WTC11 (cell line): ENCODE data around the gene PPP1R3F. TPM values are rescaled to one million over a fixed set of nuclear protein-coding genes. Genes with fewer than 3 reads are reported as not detected.

ENCODE experiments used
- ATAC-seq: fragments of 200-7000 bp; cut with Tn5 transposase; 2 replicates; pipeline ENCODE4 v1.10.0; 2021; ENCODE audit warnings: mild to moderate bottlenecking, moderate library complexity
- CTCF ChIA-PET: fragments of 300-600 bp; sonication (Branson Sonifier 250); formaldehyde crosslinking; loops from one replicate; lab custom pipeline; 2021; ENCODE audit warnings: antibody characterized with exemption; lab: Charles Lee
- POLR2A ChIA-PET: fragments of 350-600 bp; sonication (Branson Sonifier 250); formaldehyde crosslinking; loops from one replicate; lab custom pipeline; 2021; ENCODE audit warnings: antibody characterized with exemption; lab: Charles Lee
- DNase-seq: peaks from one replicate; pipeline ENCODE4 v3.0.0; 2021; ENCODE audit warnings: low spot score
- H3K27ac Mint-ChIP-seq: 2 replicates; pipeline ENCODE4 v1.8.0; 2021; ENCODE audit warnings: mixed read lengths
- H3K27me3 Mint-ChIP-seq: 2 replicates; pipeline ENCODE4 v1.8.0; 2021; ENCODE audit warnings: low read depth, mild to moderate bottlenecking, moderate library complexity, mixed read lengths
- H3K36me3 Mint-ChIP-seq: 2 replicates; pipeline ENCODE4 v1.8.0; 2021; ENCODE audit warnings: mixed read lengths
- H3K4me1 Mint-ChIP-seq: 2 replicates; pipeline ENCODE4 v1.8.0; 2022; ENCODE audit warnings: mixed read lengths
- H3K4me3 Mint-ChIP-seq: 2 replicates; pipeline ENCODE4 v1.8.0; 2021; ENCODE audit warnings: mild to moderate bottlenecking, moderate library complexity, mixed read lengths
- H3K9me3 Mint-ChIP-seq: 2 replicates; pipeline ENCODE4 v1.8.0; 2021; ENCODE audit warnings: mixed read lengths
- ARID4B ChIP-seq: sonication (generic); formaldehyde crosslinking; IDR thresholded peaks from 2 replicates; pipeline ENCODE4 v1.8.0; 2023; ENCODE audit warnings: missing genetic modification reagents, mild to moderate bottlenecking, borderline replicate concordance
- ATF1 ChIP-seq: sonication (generic); formaldehyde crosslinking; IDR thresholded peaks from 2 replicates; pipeline ENCODE4 v1.8.1; 2023; ENCODE audit warnings: mild to moderate bottlenecking, moderate library complexity, missing genetic modification reagents
- ATF3 ChIP-seq: sonication (generic); formaldehyde crosslinking; conservative IDR thresholded peaks from 2 replicates; pipeline ENCODE4 v1.8.1; 2022; ENCODE audit warnings: mild to moderate bottlenecking, missing genetic modification reagents
- HMGXB4 ChIP-seq: sonication (generic); formaldehyde crosslinking; IDR thresholded peaks from 2 replicates; pipeline ENCODE4 v1.8.1; 2023; ENCODE audit warnings: mild to moderate bottlenecking, moderate library complexity, missing genetic modification reagents
- NR2C2 ChIP-seq: sonication (generic); formaldehyde crosslinking; IDR thresholded peaks from 2 replicates; pipeline ENCODE4 v1.8.0; 2022; ENCODE audit warnings: mild to moderate bottlenecking, missing genetic modification reagents
- TCF7 ChIP-seq: sonication (generic); formaldehyde crosslinking; IDR thresholded peaks from 2 replicates; pipeline ENCODE4 v1.8.0; 2022; ENCODE audit warnings: mild to moderate bottlenecking, low read depth, missing genetic modification reagents, moderate library complexity
- ZNF219 ChIP-seq: sonication (generic); formaldehyde crosslinking; IDR thresholded peaks from 2 replicates; pipeline ENCODE4 v1.8.0; 2023; ENCODE audit warnings: missing genetic modification reagents, mild to moderate bottlenecking, borderline replicate concordance
- ZNF317 ChIP-seq: sonication (generic); formaldehyde crosslinking; IDR thresholded peaks from 2 replicates; pipeline ENCODE4 v1.8.1; 2023; ENCODE audit warnings: low read depth, mild to moderate bottlenecking, moderate library complexity, missing genetic modification reagents, borderline replicate concordance
- ZNF532 ChIP-seq: fragments of 250-450 bp; sonication (Bioruptor Pico); IDR thresholded peaks from 2 replicates; pipeline ENCODE4 v1.9.0; 2021; ENCODE audit warnings: mild to moderate bottlenecking, borderline replicate concordance
- total RNA-seq: library from RNA; stranded (reverse); gene quantifications from 3 replicates; pipeline ENCODE4 v1.2.3, GENCODE V29; 2021
- TF ChIP-seq, protein P1 (sequence below): sonication (generic); formaldehyde crosslinking; IDR thresholded peaks from 2 replicates; pipeline ENCODE4 v1.8.1; 2023; ENCODE audit warnings: mild to moderate bottlenecking, missing genetic modification reagents
- TF ChIP-seq, protein P2 (sequence below): sonication (generic); formaldehyde crosslinking; IDR thresholded peaks from 2 replicates; pipeline ENCODE4 v1.8.0; 2023; ENCODE audit warnings: missing genetic modification reagents

Gene PPP1R3F
- total RNA-seq, 1 experiment from 2014 or later = 7.0 TPM

- no peak overlapping the region for H3K27ac Mint-ChIP-seq
- peaks cover 2% of the 10 kb centered on the region; the same call in 1 of the 2 replicates for H3K27me3 Mint-ChIP-seq
- DNase-seq (no peak), ATAC-seq (no peak)
- no peaks in the 10 kb centered on the region for H3K9me3 Mint-ChIP-seq
- H3K36me3 Mint-ChIP-seq = no peaks in the 10 kb centered on the region
- H3K4me3 Mint-ChIP-seq = no peak overlapping the region
- TF ChIP-seq ZNF219 = no peak
- no peak for TF ChIP-seq HMGXB4 (CRISPR knock-in tag)
- TF ChIP-seq ZNF317 (CRISPR knock-in tag) = no peak
- TF ChIP-seq, all 79 proteins: peak for 0
- no peaks in the 10 kb centered on the region for H3K4me1 Mint-ChIP-seq
- POLR2A ChIA-PET = no interaction called here
- CTCF ChIA-PET = no interaction called here
These were observed 9.2 kb upstream of the PPP1R3F start for GRCh38 chrX:49260221-49260985.

DNA sequence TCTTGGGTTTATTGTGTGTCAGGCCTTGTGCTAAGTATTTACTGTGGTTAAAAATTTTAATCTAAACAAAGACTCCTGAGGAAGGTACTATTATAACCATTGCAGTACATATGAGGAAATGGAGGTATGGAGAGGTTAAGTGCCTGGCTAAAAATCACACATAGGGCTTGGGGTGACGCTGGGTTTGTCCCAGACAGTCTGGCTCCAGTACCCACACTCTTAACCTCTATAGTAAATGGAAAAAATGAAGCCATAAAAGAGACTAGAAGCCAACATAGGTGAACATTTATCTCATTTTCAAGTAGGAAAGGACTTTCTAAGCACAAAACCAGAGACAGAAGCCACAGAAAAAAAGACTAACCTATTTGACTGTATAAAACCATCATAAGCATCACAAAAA is 7.0 kb upstream of the PPP1R3F start:
- Mint-ChIP-seq H3K36me3 (no peaks in the 10 kb centered on the region), H3K4me3 (no peak overlapping the region), H3K27ac (no peak overlapping the region), H3K27me3 (peaks cover 2% of the 10 kb centered on the region; the same call in 1 of the 2 replicates), H3K4me1 (peaks cover 2% of the 10 kb centered on the region), H3K9me3 (no peaks in the 10 kb centered on the region)
- ChIA-PET POLR2A (no interaction called here), CTCF (no interaction called here)
- ATAC-seq (no peak), DNase-seq (no peak)
- TF ChIP-seq TCF7 (CRISPR knock-in tag) = no peak
- no peak for TF ChIP-seq NR2C2 (CRISPR knock-in tag)
- no peak for TF ChIP-seq ARID4B
- no peak for TF ChIP-seq ZNF532 (CRISPR knock-in tag)
- TF ChIP-seq, protein P1, sequence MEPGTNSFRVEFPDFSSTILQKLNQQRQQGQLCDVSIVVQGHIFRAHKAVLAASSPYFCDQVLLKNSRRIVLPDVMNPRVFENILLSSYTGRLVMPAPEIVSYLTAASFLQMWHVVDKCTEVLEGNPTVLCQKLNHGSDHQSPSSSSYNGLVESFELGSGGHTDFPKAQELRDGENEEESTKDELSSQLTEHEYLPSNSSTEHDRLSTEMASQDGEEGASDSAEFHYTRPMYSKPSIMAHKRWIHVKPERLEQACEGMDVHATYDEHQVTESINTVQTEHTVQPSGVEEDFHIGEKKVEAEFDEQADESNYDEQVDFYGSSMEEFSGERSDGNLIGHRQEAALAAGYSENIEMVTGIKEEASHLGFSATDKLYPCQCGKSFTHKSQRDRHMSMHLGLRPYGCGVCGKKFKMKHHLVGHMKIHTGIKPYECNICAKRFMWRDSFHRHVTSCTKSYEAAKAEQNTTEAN (CRISPR knock-in tag) = no peak
- TF ChIP-seq ATF1 (CRISPR knock-in tag) = no peak
- TF ChIP-seq, protein P2, sequence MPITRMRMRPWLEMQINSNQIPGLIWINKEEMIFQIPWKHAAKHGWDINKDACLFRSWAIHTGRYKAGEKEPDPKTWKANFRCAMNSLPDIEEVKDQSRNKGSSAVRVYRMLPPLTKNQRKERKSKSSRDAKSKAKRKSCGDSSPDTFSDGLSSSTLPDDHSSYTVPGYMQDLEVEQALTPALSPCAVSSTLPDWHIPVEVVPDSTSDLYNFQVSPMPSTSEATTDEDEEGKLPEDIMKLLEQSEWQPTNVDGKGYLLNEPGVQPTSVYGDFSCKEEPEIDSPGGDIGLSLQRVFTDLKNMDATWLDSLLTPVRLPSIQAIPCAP = no peak
- no peak for TF ChIP-seq ATF3
